Colonic mucosa (tissue), 4 donors: ENCODE measurements around the gene SLC2A11. TPM values are rescaled to one million over a fixed set of nuclear protein-coding genes. Genes with fewer than 3 reads are reported as not detected.
"Not testable (repeated sequence)": the region's sequence is repeated elsewhere in the genome, so short reads cannot be mapped to it uniquely, and the experiment has no call there.

Experiments
- DNase-seq: peaks from one replicate; pipeline ENCODE4 v3.0.0-alpha.2; 2020
- H3K27ac ChIP-seq: fragments of 200-600 bp; one replicate; pipeline ENCODE4 v1.8.0; 2021
- H3K27me3 ChIP-seq: fragments of 200-600 bp; one replicate; pipeline ENCODE4 v1.8.0; 2021
- H3K36me3 ChIP-seq: fragments of 200-600 bp; one replicate; pipeline ENCODE4 v1.8.0; 2021
- H3K4me1 ChIP-seq: fragments of 200-600 bp; one replicate; pipeline ENCODE4 v1.8.0; 2021; ENCODE audit warnings: mild to moderate bottlenecking
- H3K4me3 ChIP-seq: fragments of 200-600 bp; one replicate; pipeline ENCODE4 v1.8.0; 2021
- H3K9ac ChIP-seq, 2 donors: one replicate each; pipeline ENCODE4 v1.7.0; 2013; ENCODE audit warnings: control low read depth in 2 of 2, low read depth in 2 of 2, low read length in 2 of 2
- H3K9me3 ChIP-seq: fragments of 200-600 bp; one replicate; pipeline ENCODE4 v1.8.0; 2021
- intact Hi-C: fragments of 100-400 bp; cut with DNase I; formaldehyde crosslinking; loops from one replicate; pipeline ENCODE4 v1.14.1; 2022
- total RNA-seq, 2 donors: library from RNA; stranded (reverse); fragmentation: NEBNext Ultra II Directional in 1 of 2; extraction: Animal tissue kit (Norgen Biotek cat#: 25700) in 1 of 2; gene quantifications; one replicate each; pipeline ENCODE4 v1.2.1, GENCODE V29; 2021
- TF ChIP-seq, protein P1 (sequence below): fragments of 200-600 bp; IDR thresholded peaks from one replicate; pipeline ENCODE4 v1.8.0; 2022; ENCODE audit warnings: antibody characterized with exemption, mild to moderate bottlenecking
- donor health status: healthy.
- donor health status: DM: no; HTN: no; CAD: no.
- donor health status: DM: no; HTN: no; CAD: no.

Gene SLC2A11
- total RNA-seq, 2 donors from 2014 or later, result 8.3 to 9.6 TPM

DNA sequence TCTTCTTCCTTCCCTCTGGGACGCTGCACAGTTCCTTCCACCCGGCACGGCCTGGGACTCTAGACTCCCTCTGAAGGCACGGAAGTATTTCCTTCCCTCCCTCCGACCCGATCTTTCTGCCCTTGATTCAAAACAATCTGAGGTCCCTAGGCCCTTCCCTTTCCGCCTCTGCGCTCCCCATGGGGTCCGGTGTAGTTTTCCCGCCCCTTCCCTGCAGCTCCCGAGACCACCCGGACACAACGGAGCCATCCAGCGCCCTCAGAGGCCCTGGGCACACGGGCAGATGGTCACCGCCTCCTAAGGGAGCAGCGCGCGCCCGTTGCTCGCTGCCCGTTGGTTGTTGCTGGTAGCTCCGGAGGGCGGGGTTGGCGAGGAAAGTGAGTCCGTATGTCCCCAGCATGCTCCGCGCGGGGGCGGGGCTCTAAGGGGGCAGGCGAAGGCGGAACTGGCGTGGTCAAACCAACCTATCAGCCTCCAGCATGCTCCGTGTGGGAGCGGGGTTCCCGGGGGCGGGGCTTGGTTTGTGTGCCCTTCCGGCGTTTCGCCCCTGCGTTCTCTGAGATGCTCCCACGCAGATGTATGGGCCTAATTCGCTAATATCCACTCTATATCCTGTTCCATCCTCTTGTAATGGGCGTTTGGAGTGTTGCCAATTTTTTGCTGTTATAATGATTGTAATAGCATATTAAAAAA, 56.1 kb downstream of the SLC2A11 start:
- DNase-seq, result peak; percentile 100
- H3K27me3 ChIP-seq, result no peaks in the 10 kb centered on the region
- intact Hi-C loops, result no loop called here
- TF ChIP-seq, protein P1, sequence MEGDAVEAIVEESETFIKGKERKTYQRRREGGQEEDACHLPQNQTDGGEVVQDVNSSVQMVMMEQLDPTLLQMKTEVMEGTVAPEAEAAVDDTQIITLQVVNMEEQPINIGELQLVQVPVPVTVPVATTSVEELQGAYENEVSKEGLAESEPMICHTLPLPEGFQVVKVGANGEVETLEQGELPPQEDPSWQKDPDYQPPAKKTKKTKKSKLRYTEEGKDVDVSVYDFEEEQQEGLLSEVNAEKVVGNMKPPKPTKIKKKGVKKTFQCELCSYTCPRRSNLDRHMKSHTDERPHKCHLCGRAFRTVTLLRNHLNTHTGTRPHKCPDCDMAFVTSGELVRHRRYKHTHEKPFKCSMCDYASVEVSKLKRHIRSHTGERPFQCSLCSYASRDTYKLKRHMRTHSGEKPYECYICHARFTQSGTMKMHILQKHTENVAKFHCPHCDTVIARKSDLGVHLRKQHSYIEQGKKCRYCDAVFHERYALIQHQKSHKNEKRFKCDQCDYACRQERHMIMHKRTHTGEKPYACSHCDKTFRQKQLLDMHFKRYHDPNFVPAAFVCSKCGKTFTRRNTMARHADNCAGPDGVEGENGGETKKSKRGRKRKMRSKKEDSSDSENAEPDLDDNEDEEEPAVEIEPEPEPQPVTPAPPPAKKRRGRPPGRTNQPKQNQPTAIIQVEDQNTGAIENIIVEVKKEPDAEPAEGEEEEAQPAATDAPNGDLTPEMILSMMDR, result no peak
- no peaks in the 10 kb centered on the region for H3K9me3 ChIP-seq
- H3K9ac ChIP-seq, result peak overlapping the region; percentile 72 to 84
- peak overlapping the region; percentile 84 for H3K27ac ChIP-seq
- H3K4me3 ChIP-seq, result peak overlapping the region; percentile 46
- no peaks in the 10 kb centered on the region for H3K36me3 ChIP-seq
- no peaks in the 10 kb centered on the region for H3K4me1 ChIP-seq

- no peaks in the 10 kb centered on the region for H3K9me3 ChIP-seq
- H3K36me3 ChIP-seq, result no peaks in the 10 kb centered on the region
- intact Hi-C loops, result no loop called here
- no peaks in the 10 kb centered on the region for H3K27me3 ChIP-seq
- no peak for DNase-seq
- TF ChIP-seq, protein P1, result no peak
- no peaks in the 10 kb centered on the region for H3K4me1 ChIP-seq
- peak overlapping the region in 1 of 2 donors; percentile 46 for H3K9ac ChIP-seq
- H3K27ac ChIP-seq, result no peak overlapping the region
- H3K4me3 ChIP-seq, result no peak overlapping the region
These were observed 57.6 kb downstream of the SLC2A11 start for GRCh38 chr22:23915290-23915689.

DNA sequence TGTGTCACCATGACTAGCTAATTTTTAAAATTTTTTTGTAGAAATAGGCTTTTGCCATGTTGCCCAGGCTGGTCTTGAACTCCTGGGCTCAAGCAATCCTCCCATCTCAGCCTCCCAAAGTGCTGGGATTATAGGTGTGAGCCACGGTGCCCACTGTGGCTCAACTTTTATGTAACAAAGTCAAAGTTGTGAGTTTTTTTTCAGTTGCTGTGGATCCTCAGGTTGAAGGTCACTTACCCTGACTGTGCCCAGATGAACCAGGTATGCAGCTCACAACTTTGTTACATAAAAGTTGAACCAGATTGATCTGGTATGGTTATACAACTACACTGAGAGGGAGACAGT, 62.6 kb downstream of the SLC2A11 start:
- intact Hi-C loops, result not testable (repeated sequence)

GRCh38 chr22:23921586-23922201, 64.0 kb downstream of the SLC2A11 start:
- H3K4me3 ChIP-seq, H3K36me3 ChIP-seq, intact Hi-C loops, H3K27ac ChIP-seq, DNase-seq, H3K4me1 ChIP-seq, H3K27me3 ChIP-seq, H3K9me3 ChIP-seq, H3K9ac ChIP-seq: not testable (repeated sequence)

More for the DNA sequence above, 62.6 kb downstream of the SLC2A11 start:
- not testable (repeated sequence) for H3K4me3 ChIP-seq, H3K9ac ChIP-seq, H3K4me1 ChIP-seq, H3K9me3 ChIP-seq, H3K36me3 ChIP-seq, H3K27ac ChIP-seq, DNase-seq, H3K27me3 ChIP-seq

- no peaks in the 10 kb centered on the region for H3K9me3 ChIP-seq
- no peak overlapping the region for H3K9ac ChIP-seq
- no peaks in the 10 kb centered on the region for H3K4me1 ChIP-seq
- intact Hi-C loops, result no loop called here
- no peak overlapping the region for H3K4me3 ChIP-seq
- DNase-seq, result no peak
- no peak overlapping the region for H3K27ac ChIP-seq
- H3K36me3 ChIP-seq, result no peaks in the 10 kb centered on the region
- H3K27me3 ChIP-seq, result no peaks in the 10 kb centered on the region
- TF ChIP-seq, protein P1, result no peak
These were observed 65.2 kb downstream of the SLC2A11 start for GRCh38 chr22:23922921-23923320.

GRCh38 chr22:23925020-23925606, 67.4 kb downstream of the SLC2A11 start:
- TF ChIP-seq, protein P1, result no peak
- no peaks in the 10 kb centered on the region for H3K9me3 ChIP-seq
- intact Hi-C loops, result no loop called here
- H3K27me3 ChIP-seq, result no peaks in the 10 kb centered on the region
- no peak overlapping the region for H3K9ac ChIP-seq
- no peaks in the 10 kb centered on the region for H3K4me1 ChIP-seq
- DNase-seq, result no peak
- no peak overlapping the region for H3K27ac ChIP-seq
- no peaks in the 10 kb centered on the region for H3K36me3 ChIP-seq
- no peak overlapping the region for H3K4me3 ChIP-seq
